ENCODE measurements around the gene P2RX7.
"Not testable (repeated sequence)": the region's sequence is repeated elsewhere in the genome, so short reads cannot be mapped to it uniquely, and the experiment has no call there.

Gene P2RX7

GRCh38 chr12:121170611-121171260 is 38.1 kb downstream of the P2RX7 start:
- no peak for DNase-seq (ENCODE audit: low read depth in 2 of 2)

GRCh38 chr12:121172145-121172544 is 39.5 kb downstream of the P2RX7 start:
- DNase-seq (ENCODE audit: low read depth in 2 of 2) = no peak

GRCh38 chr12:121175383-121176119 is 42.9 kb downstream of the P2RX7 start:
- DNase-seq (ENCODE audit: low read depth in 2 of 2) = no peak

- DNase-seq (ENCODE audit: low read depth in 2 of 2) = no peak
Observed at GRCh38 chr12:121176826-121177529, 44.3 kb downstream of the P2RX7 start.

- DNase-seq (ENCODE audit: low read depth in 2 of 2) = no peak
Observed at GRCh38 chr12:121181181-121181580, 48.5 kb downstream of the P2RX7 start.

- DNase-seq (ENCODE audit: low read depth in 2 of 2) = no peak
Observed at GRCh38 chr12:121182222-121182893, 49.7 kb downstream of the P2RX7 start.

- no peak for DNase-seq (ENCODE audit: low read depth in 2 of 2)
Observed at GRCh38 chr12:121184425-121184824, 51.7 kb downstream of the P2RX7 start.

GRCh38 chr12:121184984-121185889 is 52.6 kb downstream of the P2RX7 start:
- DNase-seq (ENCODE audit: low read depth in 2 of 2) = no peak

- DNase-seq (ENCODE audit: low read depth in 2 of 2) = no peak
Observed at GRCh38 chr12:121186826-121187225, 54.1 kb downstream of the P2RX7 start.

GRCh38 chr12:121187501-121187900 is 54.8 kb downstream of the P2RX7 start:
- no peak for DNase-seq (ENCODE audit: low read depth in 2 of 2)

GRCh38 chr12:121188227-121188626 is 55.6 kb downstream of the P2RX7 start:
- DNase-seq (ENCODE audit: low read depth in 2 of 2) = no peak

- no peak for DNase-seq (ENCODE audit: low read depth in 2 of 2)
Observed at GRCh38 chr12:121189131-121189530, 56.5 kb downstream of the P2RX7 start.

- DNase-seq (ENCODE audit: low read depth in 2 of 2) = no peak
Observed at GRCh38 chr12:121189619-121190155, 57.0 kb downstream of the P2RX7 start.

- no peak for DNase-seq (ENCODE audit: low read depth in 2 of 2)
Observed at GRCh38 chr12:121190523-121191031, 57.9 kb downstream of the P2RX7 start.

- DNase-seq (ENCODE audit: low read depth in 2 of 2) = no peak
Observed at GRCh38 chr12:121191151-121191550, 58.5 kb downstream of the P2RX7 start.

- no peak for DNase-seq (ENCODE audit: low read depth in 2 of 2)
Observed at GRCh38 chr12:121196902-121197301, 64.2 kb downstream of the P2RX7 start.

- no peak for DNase-seq (ENCODE audit: low read depth in 2 of 2)
Observed at GRCh38 chr12:121198949-121199348, 66.3 kb downstream of the P2RX7 start.

GRCh38 chr12:121201140-121201539 is 68.5 kb downstream of the P2RX7 start:
- DNase-seq (ENCODE audit: low read depth in 2 of 2) = not testable (repeated sequence)

- no peak for DNase-seq (ENCODE audit: low read depth in 2 of 2)
Observed at GRCh38 chr12:121202407-121203355, 70.0 kb downstream of the P2RX7 start.

GRCh38 chr12:121203482-121203881 is 70.8 kb downstream of the P2RX7 start:
- no peak for DNase-seq (ENCODE audit: low read depth in 2 of 2)

All from activated CD4-positive, alpha-beta T cell treated with anti-CD3 and anti-CD28 coated beads for 24 hours (primary cell).